Dendritic cell treated with granulocyte-macrophage colony-stimulating factor and Interleukin-4, amounts not matched to agents 40 ng/mL and 50 ng/mL, for 4 days (primary cell): Measurements from ENCODE around the gene SERPINE3.

ENCODE experiments used
- H3K27ac Mint-ChIP-seq: one replicate; pipeline ENCODE4 v1.8.0; 2022; ENCODE audit warnings: mild to moderate bottlenecking, mixed read lengths
- H3K27me3 Mint-ChIP-seq: one replicate; pipeline ENCODE4 v1.8.0; 2022; ENCODE audit warnings: mild to moderate bottlenecking, mixed read lengths
- H3K36me3 Mint-ChIP-seq: one replicate; pipeline ENCODE4 v1.8.0; 2022; ENCODE audit warnings: low read depth, mixed read lengths
- H3K4me1 Mint-ChIP-seq: one replicate; pipeline ENCODE4 v1.8.0; 2022; ENCODE audit warnings: low read depth, mixed read lengths
- H3K4me3 Mint-ChIP-seq: one replicate; pipeline ENCODE4 v1.8.0; 2022; ENCODE audit warnings: mild to moderate bottlenecking, moderate library complexity, mixed read lengths
- H3K9me3 Mint-ChIP-seq: one replicate; pipeline ENCODE4 v1.8.0; 2022; ENCODE audit warnings: mixed read lengths
- intact Hi-C: fragments of 100-400 bp; cut with micrococcal nuclease; formaldehyde crosslinking; loops from one replicate; pipeline ENCODE4 v1.15.0; 2022

Gene SERPINE3

DNA sequence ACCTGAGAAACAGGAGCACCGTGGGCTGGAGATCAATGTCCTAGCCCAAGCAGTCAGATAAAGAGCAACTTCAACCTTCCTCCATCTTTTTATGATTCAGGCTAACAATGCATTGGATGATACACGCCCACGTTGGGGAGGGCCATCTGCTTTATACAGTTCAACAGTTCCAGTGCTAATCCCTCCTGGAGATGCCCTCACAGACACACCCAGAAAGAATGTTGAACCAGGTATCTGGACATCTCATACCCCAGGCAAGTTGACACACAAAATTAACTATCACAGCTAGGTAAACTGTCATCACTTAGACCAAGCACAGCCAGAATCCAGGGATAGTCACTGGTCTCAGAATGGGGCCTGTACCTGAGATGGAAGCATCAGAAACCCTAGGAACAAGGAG, 20.6 kb upstream of the SERPINE3 start:
- no peak overlapping the region for H3K27ac Mint-ChIP-seq
- no peaks in the 10 kb centered on the region for H3K27me3 Mint-ChIP-seq
- intact Hi-C loops: no loop called here
- no peaks in the 10 kb centered on the region for H3K36me3 Mint-ChIP-seq
- peaks cover 7% of the 10 kb centered on the region for H3K4me1 Mint-ChIP-seq
- H3K9me3 Mint-ChIP-seq: no peaks in the 10 kb centered on the region
- no peak overlapping the region for H3K4me3 Mint-ChIP-seq

DNA sequence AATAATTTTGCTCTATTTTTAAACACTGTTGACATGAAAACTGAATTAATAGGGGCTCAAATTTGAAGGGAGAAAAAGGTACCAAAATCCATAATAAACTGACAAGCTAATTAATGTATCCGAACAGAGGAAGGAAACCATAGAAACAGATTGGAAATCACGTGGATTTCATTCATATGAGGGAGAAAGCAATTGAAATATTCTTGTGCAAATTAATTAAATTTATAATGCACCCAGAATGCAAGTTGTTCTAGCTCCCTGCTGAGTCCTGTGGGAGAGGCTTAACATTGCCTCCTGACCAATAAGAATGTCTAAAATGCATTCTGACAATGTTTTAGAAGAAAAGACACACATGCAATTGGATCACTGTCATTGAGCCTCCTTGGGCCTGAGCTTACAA, 17.7 kb upstream of the SERPINE3 start:
- Mint-ChIP-seq H3K27me3 (no peaks in the 10 kb centered on the region), H3K36me3 (no peaks in the 10 kb centered on the region), H3K27ac (no peak overlapping the region), H3K4me1 (no peaks in the 10 kb centered on the region), H3K9me3 (no peaks in the 10 kb centered on the region), H3K4me3 (no peak overlapping the region)
- intact Hi-C loops: no loop called here

DNA sequence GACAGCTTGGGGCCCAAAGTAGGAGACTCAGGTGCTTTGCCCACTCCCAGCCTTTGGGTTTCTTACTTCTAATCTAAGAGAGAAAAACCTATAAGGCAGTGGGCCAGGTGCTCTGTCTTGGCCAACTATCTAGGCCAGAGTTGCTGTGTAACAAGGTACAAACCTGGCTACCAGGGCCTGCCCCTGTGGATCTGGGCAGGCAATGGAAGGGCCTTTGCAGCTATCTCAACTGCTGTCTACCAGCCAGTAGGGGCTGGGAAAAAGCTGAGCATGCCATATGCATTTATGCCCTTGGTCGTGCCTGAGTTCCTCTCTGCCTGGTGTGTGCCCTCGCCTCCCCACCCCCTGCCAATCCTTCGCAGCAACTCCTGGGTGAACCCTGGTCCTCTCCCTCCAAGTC, 16.7 kb upstream of the SERPINE3 start:
- intact Hi-C loops: no loop called here
- H3K4me3 Mint-ChIP-seq: no peak overlapping the region
- H3K27ac Mint-ChIP-seq: no peak overlapping the region
- no peaks in the 10 kb centered on the region for H3K4me1 Mint-ChIP-seq
- H3K27me3 Mint-ChIP-seq: no peaks in the 10 kb centered on the region
- no peaks in the 10 kb centered on the region for H3K9me3 Mint-ChIP-seq
- H3K36me3 Mint-ChIP-seq: no peaks in the 10 kb centered on the region

DNA sequence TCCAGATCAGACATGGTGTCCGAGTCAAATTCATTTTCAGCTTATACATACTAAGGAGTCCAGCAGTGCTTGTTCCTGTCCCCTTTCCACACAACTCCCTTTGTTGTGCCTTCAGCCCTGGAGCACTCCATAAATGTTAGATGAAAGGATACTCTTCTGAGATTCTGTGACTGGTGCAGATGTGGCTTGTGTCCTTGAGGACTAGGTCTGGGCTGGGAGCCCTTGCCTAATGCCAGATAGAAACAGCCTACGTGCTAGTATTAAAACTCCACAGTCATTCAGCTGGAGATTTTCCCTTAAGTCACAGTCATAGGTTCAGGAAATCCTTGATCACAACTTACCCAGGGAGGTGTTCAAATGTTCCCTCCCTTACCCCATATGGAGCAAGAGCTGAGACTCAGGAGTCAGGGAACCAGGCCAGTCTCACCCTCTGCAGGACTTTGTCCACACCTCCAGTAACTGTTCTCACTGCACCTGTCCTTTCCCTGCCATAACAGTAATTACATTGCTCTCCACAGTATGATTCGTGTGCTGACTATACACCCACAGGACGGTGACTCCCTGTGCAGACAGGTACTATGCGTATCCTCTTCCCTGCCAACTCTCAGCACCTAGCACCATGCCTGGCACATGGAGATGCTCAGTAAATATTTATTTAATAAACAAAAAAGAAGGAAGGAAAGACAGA, 15.5 kb upstream of the SERPINE3 start:
- Mint-ChIP-seq H3K9me3 (no peaks in the 10 kb centered on the region), H3K4me1 (no peaks in the 10 kb centered on the region), H3K27me3 (no peaks in the 10 kb centered on the region), H3K4me3 (no peak overlapping the region), H3K27ac (no peak overlapping the region), H3K36me3 (no peaks in the 10 kb centered on the region)
- intact Hi-C loops: no loop called here

DNA sequence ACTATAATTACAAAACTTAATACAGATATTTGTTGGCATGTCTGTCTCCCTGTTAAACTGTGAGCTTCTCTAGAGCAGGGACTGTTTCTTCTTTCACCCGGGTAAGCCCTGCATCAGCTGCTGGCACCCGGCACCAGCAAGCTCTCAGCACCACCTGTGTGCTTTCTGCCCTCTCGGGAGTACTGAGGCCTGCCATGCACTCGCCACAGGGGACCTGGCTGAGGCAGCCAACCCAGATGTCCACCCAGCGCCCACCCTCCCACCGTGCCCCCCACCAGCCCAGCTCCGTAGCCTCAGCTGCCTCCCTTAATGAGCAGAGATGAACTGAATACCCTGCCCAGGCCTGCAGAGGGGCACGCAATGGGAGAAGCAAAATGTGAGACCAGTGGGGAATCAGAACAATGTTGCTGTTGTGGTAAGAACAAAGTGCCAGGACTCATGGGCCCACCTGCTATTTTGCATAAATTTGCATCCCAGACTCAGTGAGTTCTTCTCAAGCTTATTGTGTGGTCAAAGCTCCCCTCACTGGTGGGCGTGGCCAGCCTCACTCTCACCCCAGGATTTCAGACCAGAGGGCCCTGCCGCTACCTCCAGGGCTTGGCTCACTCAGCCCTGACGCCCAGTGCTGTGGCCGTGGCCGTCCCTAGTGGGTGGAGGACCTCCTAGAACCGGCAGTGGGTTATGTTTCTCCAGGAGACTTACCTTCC, 14.6 kb upstream of the SERPINE3 start:
- H3K4me1 Mint-ChIP-seq: peaks cover under 1% of the 10 kb centered on the region
- H3K9me3 Mint-ChIP-seq: no peaks in the 10 kb centered on the region
- no peak overlapping the region for H3K27ac Mint-ChIP-seq
- H3K27me3 Mint-ChIP-seq: no peaks in the 10 kb centered on the region
- intact Hi-C loops: no loop called here
- H3K4me3 Mint-ChIP-seq: no peak overlapping the region
- H3K36me3 Mint-ChIP-seq: no peaks in the 10 kb centered on the region

DNA sequence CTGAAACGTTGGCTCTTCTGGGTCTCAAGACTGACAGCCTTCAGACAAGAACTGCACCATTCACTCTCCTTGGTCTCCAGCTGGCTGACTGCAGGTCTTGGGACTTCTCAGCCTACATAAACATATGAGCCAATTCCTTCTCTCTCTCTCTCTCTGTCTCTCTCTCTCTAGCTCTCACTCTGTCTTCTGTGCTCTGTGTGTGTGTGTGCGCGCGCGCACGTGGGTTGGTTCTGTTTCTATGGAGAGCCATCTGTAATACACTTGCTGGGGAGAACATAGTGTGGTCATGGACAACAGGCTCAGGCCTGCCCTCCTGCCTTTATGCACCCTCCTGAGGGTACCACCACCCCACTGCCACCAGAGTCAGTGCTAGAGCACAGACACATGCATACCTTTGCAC, 13.7 kb upstream of the SERPINE3 start:
- intact Hi-C loops: no loop called here
- H3K27me3 Mint-ChIP-seq: no peaks in the 10 kb centered on the region
- H3K4me1 Mint-ChIP-seq: peaks cover 10% of the 10 kb centered on the region
- H3K36me3 Mint-ChIP-seq: no peaks in the 10 kb centered on the region
- no peaks in the 10 kb centered on the region for H3K9me3 Mint-ChIP-seq
- H3K4me3 Mint-ChIP-seq: no peak overlapping the region
- H3K27ac Mint-ChIP-seq: no peak overlapping the region

DNA sequence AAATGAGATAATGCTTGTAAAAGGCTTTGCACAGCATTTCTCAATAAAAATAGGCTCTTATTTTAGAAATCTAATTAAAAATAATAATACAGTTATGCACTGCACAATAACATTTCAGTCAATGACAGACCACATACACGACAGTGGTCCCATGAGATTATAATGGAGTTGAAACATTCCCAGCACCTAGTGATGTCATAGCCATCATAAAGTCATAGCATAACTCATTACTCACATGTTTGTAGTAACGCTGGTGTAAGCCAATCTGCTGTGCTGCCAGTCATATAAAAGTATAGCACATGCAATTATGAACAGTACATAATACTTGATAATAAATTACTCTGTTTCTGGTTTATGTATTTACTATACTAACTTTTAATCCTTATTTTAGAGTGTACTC, 12.7 kb upstream of the SERPINE3 start:
- Mint-ChIP-seq H3K4me3 (no peak overlapping the region), H3K36me3 (no peaks in the 10 kb centered on the region), H3K27me3 (peaks cover 1% of the 10 kb centered on the region), H3K4me1 (peaks cover 20% of the 10 kb centered on the region), H3K27ac (no peak overlapping the region), H3K9me3 (no peaks in the 10 kb centered on the region)
- intact Hi-C loops: no loop called here

DNA sequence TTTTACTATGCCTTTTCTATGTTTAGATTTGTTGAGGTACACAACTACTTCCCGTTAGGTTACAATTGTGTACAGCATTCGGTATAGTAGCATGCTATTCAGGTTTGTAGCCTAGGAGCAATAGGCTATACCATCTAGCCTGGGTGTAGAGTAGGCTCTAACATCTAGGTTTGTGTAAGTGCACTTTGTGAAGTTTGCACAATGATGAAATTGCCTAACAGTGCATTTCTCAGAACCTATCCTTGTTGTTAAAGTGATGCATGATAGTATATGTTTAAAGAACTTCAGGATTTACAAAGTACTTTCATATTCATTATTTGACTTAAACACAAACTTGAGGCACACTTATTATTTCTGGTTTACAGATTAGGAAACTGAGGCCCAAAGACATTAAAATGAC, 11.5 kb upstream of the SERPINE3 start:
- intact Hi-C loops: no loop called here
- H3K27ac Mint-ChIP-seq: no peak overlapping the region
- H3K27me3 Mint-ChIP-seq: peaks cover 1% of the 10 kb centered on the region
- H3K9me3 Mint-ChIP-seq: no peaks in the 10 kb centered on the region
- H3K4me1 Mint-ChIP-seq: peaks cover 20% of the 10 kb centered on the region
- no peak overlapping the region for H3K4me3 Mint-ChIP-seq
- H3K36me3 Mint-ChIP-seq: no peaks in the 10 kb centered on the region

DNA sequence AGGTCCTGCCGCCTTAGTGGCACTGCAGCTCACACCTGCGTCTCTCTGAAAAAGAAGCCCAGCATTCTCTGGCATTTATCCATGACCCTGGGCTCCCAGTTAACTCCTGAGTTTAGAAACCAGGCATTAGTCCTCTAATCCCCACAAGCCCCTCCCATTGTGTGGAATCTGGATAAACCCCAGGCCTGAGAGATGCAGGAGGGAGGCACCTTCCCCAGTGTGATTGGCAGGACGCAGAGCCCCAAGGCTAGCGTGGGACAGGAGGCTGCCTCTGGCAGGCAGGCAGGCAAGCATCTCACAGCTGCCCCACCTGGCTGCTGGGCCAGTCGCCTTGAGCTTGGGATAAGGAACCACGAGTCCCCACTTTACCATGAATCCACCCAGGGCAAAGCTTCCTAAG, 11.0 kb upstream of the SERPINE3 start:
- no peak overlapping the region for H3K4me3 Mint-ChIP-seq
- intact Hi-C loops: no loop called here
- H3K27ac Mint-ChIP-seq: no peak overlapping the region
- peaks cover 20% of the 10 kb centered on the region for H3K4me1 Mint-ChIP-seq
- H3K27me3 Mint-ChIP-seq: peaks cover 1% of the 10 kb centered on the region
- H3K9me3 Mint-ChIP-seq: no peaks in the 10 kb centered on the region
- H3K36me3 Mint-ChIP-seq: no peaks in the 10 kb centered on the region

DNA sequence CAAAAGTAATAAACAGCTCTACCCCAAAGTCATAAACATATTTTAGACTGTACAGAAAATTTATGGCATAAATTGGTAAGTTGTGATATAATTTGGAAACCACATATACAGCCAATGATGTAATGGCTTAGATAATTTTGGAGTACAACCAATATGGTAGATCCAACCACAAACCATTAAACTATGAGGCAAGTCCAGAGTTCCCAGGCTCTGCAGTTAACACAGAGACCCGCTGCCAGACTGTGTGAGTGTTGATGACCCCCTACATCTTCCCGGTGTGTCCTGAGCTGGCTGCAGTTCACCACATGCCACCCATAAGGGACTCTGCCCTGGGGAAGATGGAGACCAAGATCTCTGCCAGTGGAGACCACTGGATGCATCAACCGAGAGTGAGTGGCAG, 9.9 kb upstream of the SERPINE3 start:
- intact Hi-C loops: no loop called here
- Mint-ChIP-seq H3K27me3 (peaks cover 1% of the 10 kb centered on the region), H3K4me1 (peaks cover 20% of the 10 kb centered on the region), H3K9me3 (no peaks in the 10 kb centered on the region), H3K4me3 (no peak overlapping the region), H3K27ac (no peak overlapping the region), H3K36me3 (no peaks in the 10 kb centered on the region)

DNA sequence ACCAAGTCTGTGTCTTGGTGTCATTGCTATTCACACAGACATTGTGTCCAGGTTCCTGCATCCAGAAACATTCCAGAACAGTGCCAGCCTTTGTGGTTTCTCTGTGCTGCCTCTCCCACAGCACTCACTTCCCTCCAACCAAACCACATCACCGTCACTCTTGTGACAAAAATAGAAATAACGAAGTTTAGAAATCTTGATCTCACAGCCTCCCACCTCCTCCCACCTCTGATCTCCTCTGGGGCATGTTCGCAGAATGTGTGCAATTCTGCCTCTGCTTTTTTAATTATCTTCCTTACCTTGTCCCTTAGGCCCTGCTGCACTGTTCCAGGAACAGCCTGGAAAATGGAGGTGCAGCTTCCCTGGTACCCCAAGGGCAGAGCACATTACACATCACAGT, 8.7 kb upstream of the SERPINE3 start:
- intact Hi-C loops: no loop called here
- H3K4me3 Mint-ChIP-seq: no peak overlapping the region
- peaks cover 1% of the 10 kb centered on the region for H3K27me3 Mint-ChIP-seq
- peaks cover 20% of the 10 kb centered on the region for H3K4me1 Mint-ChIP-seq
- no peaks in the 10 kb centered on the region for H3K36me3 Mint-ChIP-seq
- H3K27ac Mint-ChIP-seq: no peak overlapping the region
- no peaks in the 10 kb centered on the region for H3K9me3 Mint-ChIP-seq

DNA sequence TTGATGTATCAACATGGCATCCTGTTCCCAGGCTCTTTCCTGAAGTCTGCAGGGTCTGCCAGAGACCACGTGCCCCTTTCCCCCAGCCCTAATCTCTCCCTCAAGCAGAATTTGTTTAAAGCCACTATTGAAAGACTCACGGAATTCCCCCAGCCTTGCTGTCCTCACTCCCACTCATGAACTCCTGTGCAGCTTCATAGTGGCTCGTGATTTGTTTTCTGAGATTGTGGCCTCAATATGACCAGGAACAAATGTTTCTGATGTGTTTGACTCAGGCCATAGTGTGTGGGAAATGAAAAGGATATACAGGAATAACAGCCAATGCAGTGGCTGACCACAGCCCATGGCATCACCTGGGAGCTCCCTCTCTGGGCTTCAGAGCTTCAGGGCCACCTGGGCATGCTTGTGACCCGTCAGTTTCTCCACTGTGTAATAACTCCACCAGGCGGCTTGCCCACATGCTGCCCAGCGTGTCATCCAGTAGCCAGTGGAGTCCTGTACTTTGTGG, 8.1 kb upstream of the SERPINE3 start:
- H3K9me3 Mint-ChIP-seq: no peaks in the 10 kb centered on the region
- H3K36me3 Mint-ChIP-seq: no peaks in the 10 kb centered on the region
- intact Hi-C loops: no loop called here
- H3K4me1 Mint-ChIP-seq: peaks cover 20% of the 10 kb centered on the region
- no peak overlapping the region for H3K4me3 Mint-ChIP-seq
- H3K27ac Mint-ChIP-seq: no peak overlapping the region
- peaks cover 1% of the 10 kb centered on the region for H3K27me3 Mint-ChIP-seq

DNA sequence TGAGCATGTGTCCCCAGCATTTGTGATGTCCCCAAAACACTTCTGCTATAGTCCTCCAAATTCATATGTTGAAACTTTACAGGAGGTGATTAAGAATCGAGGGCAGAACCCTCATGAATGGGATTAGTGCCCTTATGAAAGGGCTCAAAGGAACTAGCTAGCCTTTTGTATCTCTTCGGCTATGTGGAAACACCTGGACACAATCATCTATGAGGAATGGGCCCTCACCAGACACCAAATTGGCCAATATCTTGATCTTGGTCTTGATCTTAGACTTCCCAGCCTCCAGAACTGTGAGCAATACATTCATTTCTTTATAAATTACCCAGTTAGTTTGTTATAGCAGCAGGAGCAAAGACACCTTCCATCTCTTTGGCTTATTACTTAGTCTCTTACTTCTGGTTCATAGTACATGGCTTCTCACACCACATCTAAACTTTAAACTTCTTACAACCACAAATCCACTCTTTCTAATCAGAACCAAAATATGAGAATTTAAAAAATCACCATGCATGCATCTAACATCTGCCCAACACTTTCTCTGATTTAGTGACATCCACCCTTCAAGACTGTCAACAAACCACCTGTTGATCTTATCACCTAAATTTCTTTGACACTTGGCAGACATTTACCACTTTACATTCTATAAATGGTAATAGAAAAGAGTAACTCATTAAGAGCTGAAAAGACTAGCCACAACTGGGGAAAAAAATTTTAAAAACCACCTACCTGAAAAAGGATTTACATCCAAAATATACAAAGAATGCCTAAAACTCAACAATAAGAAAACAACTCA, 6.7 kb upstream of the SERPINE3 start:
- Mint-ChIP-seq H3K4me1 (peaks cover 20% of the 10 kb centered on the region), H3K9me3 (no peaks in the 10 kb centered on the region), H3K27ac (no peak overlapping the region), H3K36me3 (no peaks in the 10 kb centered on the region), H3K4me3 (no peak overlapping the region), H3K27me3 (peaks cover 1% of the 10 kb centered on the region)
- intact Hi-C loops: no loop called here

DNA sequence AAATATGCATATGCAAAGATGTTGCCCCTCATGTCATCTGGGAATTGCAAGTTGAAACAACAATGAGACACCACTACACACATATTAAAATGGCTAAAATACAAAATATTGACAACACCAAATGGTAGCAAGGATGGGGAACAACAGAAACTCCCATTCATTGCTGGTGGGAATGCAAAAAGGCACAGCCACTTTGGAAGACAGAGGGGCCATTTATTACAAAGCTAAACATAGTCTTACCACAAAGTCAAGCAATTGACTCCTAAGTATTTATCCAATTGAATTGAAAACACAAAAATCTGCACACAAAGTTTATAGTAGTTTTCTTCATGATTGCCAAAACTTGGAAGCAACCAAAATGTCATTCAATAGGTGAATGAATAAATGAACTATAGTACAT, 6.1 kb upstream of the SERPINE3 start:
- Mint-ChIP-seq H3K4me3 (no peak overlapping the region), H3K36me3 (no peaks in the 10 kb centered on the region)

More for the DNA sequence above, 6.1 kb upstream of the SERPINE3 start:
- no peaks in the 10 kb centered on the region for H3K9me3 Mint-ChIP-seq
- intact Hi-C loops: no loop called here
- H3K27ac Mint-ChIP-seq: no peak overlapping the region
- H3K27me3 Mint-ChIP-seq: peaks cover 1% of the 10 kb centered on the region
- peaks cover 20% of the 10 kb centered on the region for H3K4me1 Mint-ChIP-seq
